Measurements from ENCODE around the gene SLC29A1.
"Not testable (repeated sequence)": the region's sequence is repeated elsewhere in the genome, so short reads cannot be mapped to it uniquely, and the experiment has no call there.

SLC29A1 gene

DNA sequence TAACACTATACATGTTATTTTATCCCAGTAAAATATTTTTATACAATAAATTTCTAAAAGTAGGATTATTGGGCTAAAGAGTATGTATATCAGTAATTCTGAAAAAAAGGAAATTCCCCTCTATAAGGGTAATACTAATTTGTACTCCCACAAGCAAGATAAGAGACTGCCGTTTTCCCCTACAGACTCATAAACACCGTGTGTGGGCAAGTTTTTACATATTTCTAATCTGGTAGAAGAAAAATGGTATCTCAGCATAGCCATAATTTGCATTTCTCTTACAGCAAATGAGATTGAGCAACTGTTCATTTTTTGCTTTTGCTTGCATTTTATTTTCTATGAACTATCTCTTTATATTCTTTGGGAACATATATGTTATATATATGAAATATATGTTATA lies 32.7 kb upstream of the SLC29A1 start:
- TF ChIP-seq, protein P1, sequence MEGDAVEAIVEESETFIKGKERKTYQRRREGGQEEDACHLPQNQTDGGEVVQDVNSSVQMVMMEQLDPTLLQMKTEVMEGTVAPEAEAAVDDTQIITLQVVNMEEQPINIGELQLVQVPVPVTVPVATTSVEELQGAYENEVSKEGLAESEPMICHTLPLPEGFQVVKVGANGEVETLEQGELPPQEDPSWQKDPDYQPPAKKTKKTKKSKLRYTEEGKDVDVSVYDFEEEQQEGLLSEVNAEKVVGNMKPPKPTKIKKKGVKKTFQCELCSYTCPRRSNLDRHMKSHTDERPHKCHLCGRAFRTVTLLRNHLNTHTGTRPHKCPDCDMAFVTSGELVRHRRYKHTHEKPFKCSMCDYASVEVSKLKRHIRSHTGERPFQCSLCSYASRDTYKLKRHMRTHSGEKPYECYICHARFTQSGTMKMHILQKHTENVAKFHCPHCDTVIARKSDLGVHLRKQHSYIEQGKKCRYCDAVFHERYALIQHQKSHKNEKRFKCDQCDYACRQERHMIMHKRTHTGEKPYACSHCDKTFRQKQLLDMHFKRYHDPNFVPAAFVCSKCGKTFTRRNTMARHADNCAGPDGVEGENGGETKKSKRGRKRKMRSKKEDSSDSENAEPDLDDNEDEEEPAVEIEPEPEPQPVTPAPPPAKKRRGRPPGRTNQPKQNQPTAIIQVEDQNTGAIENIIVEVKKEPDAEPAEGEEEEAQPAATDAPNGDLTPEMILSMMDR (conservative IDR thresholded peaks at IDR 0.05; ENCODE audit: low read depth, low read length), result no peak
- H3K4me1 ChIP-seq (ENCODE audit: low read depth, poor library complexity, severe bottlenecking), result no peaks in the 10 kb centered on the region
- H3K27me3 ChIP-seq (ENCODE audit: insufficient read depth, low read depth), result no peaks in the 10 kb centered on the region
- no peaks in the 10 kb centered on the region for H3K36me3 ChIP-seq (ENCODE audit: insufficient read depth)
- H3K79me2 ChIP-seq (ENCODE audit: insufficient read depth, low read depth), result no peaks in the 10 kb centered on the region
- H2AFZ ChIP-seq (ENCODE audit: low read depth), result no peak overlapping the region
- H4K20me1 ChIP-seq (ENCODE audit: insufficient read depth), result no peaks in the 10 kb centered on the region
- no peak overlapping the region for H3K9ac ChIP-seq
- no peak overlapping the region for H3K4me3 ChIP-seq (IDR thresholded peaks at IDR 0.05; ENCODE audit: insufficient read depth, low read depth, low read length)
- no peak overlapping the region for H3K4me2 ChIP-seq
- no peak overlapping the region for H3K27ac ChIP-seq

DNA sequence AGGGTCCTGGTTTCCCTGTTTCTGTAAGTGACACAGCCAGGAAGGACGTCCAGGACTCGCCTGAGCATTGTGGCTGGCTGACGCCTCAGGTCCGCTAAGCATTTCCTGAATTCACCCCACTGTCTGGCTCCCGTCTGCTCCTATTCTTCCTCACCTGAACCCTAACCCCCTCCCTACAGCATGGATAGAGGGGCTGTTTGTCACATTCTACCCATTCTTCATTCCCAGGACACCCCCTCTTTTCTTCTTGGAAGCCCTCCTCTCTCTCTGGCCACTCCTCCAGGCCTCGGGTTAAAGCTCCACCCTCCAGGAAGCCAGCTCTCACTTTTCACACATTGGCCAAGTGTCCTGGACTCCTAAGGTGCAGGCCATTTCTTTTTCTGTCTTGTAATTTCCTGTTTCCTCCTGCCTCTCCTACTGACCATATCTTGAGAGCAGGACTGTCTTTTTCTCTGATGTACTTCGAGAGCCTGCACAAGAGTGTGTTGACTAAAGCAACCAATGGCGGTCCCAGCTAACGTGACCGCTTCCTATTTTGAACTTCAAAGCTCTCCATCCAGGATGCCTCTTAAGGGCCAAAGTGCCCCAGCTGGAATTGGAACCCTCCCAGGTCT lies 30.9 kb upstream of the SLC29A1 start:
- Histone ChIP-seq H3K27me3 (ENCODE audit: insufficient read depth, low read depth) (no peaks in the 10 kb centered on the region), H3K79me2 (ENCODE audit: insufficient read depth, low read depth) (no peaks in the 10 kb centered on the region), H3K4me1 (ENCODE audit: low read depth, poor library complexity, severe bottlenecking) (no peaks in the 10 kb centered on the region), H4K20me1 (ENCODE audit: insufficient read depth) (no peaks in the 10 kb centered on the region), H3K36me3 (ENCODE audit: insufficient read depth) (no peaks in the 10 kb centered on the region), H3K4me2 (no peak overlapping the region), H3K27ac (no peak overlapping the region), H3K4me3 (IDR thresholded peaks at IDR 0.05; ENCODE audit: insufficient read depth, low read depth, low read length) (no peak overlapping the region), H2AFZ (ENCODE audit: low read depth) (no peak overlapping the region; the same call in 1 of the 2 replicates), H3K9ac (no peak overlapping the region)
- TF ChIP-seq, protein P1 (conservative IDR thresholded peaks at IDR 0.05; ENCODE audit: low read depth, low read length), result no peak

DNA sequence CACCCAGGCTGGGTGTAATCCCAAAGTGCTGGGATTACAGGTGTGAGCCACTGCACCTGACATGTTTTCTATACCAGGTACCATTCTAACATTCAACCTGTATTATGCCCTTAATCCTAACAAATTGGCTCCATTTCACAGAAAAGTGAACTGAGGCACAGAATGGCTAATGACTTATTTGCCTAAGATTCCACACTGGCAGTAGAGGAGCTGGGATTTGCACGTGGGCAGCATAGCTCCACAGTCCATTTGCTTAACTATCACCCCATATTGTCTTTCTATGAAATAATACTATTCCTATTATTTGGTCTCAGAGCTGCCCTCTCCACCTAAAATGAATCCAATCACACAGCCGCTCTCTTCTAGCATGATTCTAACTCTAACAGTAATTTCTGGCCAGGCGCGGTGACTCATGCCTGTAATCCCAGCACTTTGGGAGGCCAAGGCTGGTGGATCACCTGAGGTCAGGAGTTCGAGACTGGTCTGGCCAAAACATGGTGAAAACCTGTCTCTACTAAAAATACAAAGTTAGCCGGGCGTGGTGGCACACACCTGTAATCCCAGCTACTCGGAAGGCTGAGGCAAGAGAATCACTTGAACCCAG lies 30.0 kb upstream of the SLC29A1 start:
- Histone ChIP-seq H3K9ac (no peak overlapping the region), H2AFZ (ENCODE audit: low read depth) (no peak overlapping the region), H4K20me1 (ENCODE audit: insufficient read depth) (no peaks in the 10 kb centered on the region), H3K27me3 (ENCODE audit: insufficient read depth, low read depth) (no peaks in the 10 kb centered on the region), H3K4me1 (ENCODE audit: low read depth, poor library complexity, severe bottlenecking) (no peaks in the 10 kb centered on the region), H3K36me3 (ENCODE audit: insufficient read depth) (no peaks in the 10 kb centered on the region), H3K79me2 (ENCODE audit: insufficient read depth, low read depth) (no peaks in the 10 kb centered on the region), H3K4me3 (IDR thresholded peaks at IDR 0.05; ENCODE audit: insufficient read depth, low read depth, low read length) (no peak overlapping the region), H3K4me2 (no peak overlapping the region), H3K27ac (no peak overlapping the region)
- TF ChIP-seq, protein P1 (conservative IDR thresholded peaks at IDR 0.05; ENCODE audit: low read depth, low read length), result no peak

DNA sequence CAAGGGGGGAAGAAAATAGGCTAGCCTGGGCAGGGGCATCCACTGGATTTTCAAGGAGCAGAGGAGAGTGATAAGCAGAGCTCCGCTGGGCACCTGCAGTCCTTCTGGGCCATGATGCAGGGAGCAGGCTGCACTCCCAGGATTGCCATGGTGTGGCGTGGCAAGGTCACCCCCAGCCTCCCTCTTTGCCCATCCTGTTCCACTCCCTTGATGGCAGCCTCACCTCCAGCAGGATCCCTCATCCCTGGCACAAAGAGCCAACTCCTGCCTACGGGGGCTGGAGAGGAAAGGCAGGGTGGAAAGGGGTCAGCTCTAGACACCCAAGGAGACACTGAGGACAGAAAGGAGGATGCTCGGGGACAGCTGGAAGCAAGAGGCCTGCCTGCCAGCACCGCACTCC lies 29.1 kb upstream of the SLC29A1 start:
- no peak overlapping the region for H3K4me2 ChIP-seq
- H4K20me1 ChIP-seq (ENCODE audit: insufficient read depth), result no peaks in the 10 kb centered on the region
- no peaks in the 10 kb centered on the region for H3K36me3 ChIP-seq (ENCODE audit: insufficient read depth)
- TF ChIP-seq, protein P1 (conservative IDR thresholded peaks at IDR 0.05; ENCODE audit: low read depth, low read length), result no peak
- H3K27me3 ChIP-seq (ENCODE audit: insufficient read depth, low read depth), result no peaks in the 10 kb centered on the region
- H3K4me3 ChIP-seq (IDR thresholded peaks at IDR 0.05; ENCODE audit: insufficient read depth, low read depth, low read length), result no peak overlapping the region
- no peaks in the 10 kb centered on the region for H3K79me2 ChIP-seq (ENCODE audit: insufficient read depth, low read depth)
- H3K27ac ChIP-seq, result no peak overlapping the region
- H3K9ac ChIP-seq, result no peak overlapping the region
- no peaks in the 10 kb centered on the region for H3K4me1 ChIP-seq (ENCODE audit: low read depth, poor library complexity, severe bottlenecking)
- H2AFZ ChIP-seq (ENCODE audit: low read depth), result no peak overlapping the region

DNA sequence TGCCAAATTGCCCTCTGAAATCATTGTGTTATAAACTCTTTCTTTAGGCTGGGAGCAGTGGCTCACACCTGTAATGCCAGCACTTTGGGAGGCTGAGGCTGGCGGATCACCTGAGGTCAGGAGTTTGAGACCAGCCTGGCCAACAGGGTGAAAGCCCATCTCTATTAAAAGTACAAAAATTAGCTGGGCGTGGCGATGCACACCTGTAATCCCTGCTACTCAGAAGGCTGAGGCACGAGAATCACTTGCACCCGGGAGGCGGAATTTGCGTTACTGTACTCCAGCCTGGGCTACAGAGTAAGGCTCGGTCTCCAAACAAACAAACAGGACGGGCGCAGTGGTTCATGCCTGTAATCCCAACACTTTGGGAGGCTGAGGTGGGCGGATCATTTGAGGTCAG lies 27.0 kb upstream of the SLC29A1 start:
- not testable (repeated sequence) for H3K4me2 ChIP-seq; H3K27ac ChIP-seq; H3K9ac ChIP-seq; H3K79me2 ChIP-seq (ENCODE audit: insufficient read depth, low read depth); H3K27me3 ChIP-seq (ENCODE audit: insufficient read depth, low read depth); H3K4me3 ChIP-seq (IDR thresholded peaks at IDR 0.05; ENCODE audit: insufficient read depth, low read depth, low read length); H3K4me1 ChIP-seq (ENCODE audit: low read depth, poor library complexity, severe bottlenecking); H2AFZ ChIP-seq (ENCODE audit: low read depth); H3K36me3 ChIP-seq (ENCODE audit: insufficient read depth); H4K20me1 ChIP-seq (ENCODE audit: insufficient read depth)

Data from KMS-11 (cell line).